Parathyroid adenoma (tissue), 2 donors: ENCODE results near the gene SAG.

Source experiments
- H2AFZ ChIP-seq: fragments of 300-600 bp; sonication (generic); one replicate; pipeline ENCODE4 v1.7.0; 2017; ENCODE audit warnings: antibody characterized with exemption, mild to moderate bottlenecking
- H3K27ac ChIP-seq: fragments of 300-600 bp; sonication (generic); one replicate; pipeline ENCODE4 v1.7.0; 2017
- H3K27me3 ChIP-seq: fragments of 300-600 bp; sonication (generic); one replicate; pipeline ENCODE4 v1.7.0; 2017; ENCODE audit warnings: low read length; ENCODE audit not compliant: control insufficient read depth, insufficient read depth
- H3K36me3 ChIP-seq: fragments of 300-600 bp; sonication (generic); one replicate; pipeline ENCODE4 v1.7.0; 2017; ENCODE audit warnings: low read length; ENCODE audit not compliant: control insufficient read depth, insufficient read depth
- H3K4me1 ChIP-seq: fragments of 300-600 bp; sonication (generic); one replicate; pipeline ENCODE4 v1.7.0; 2017; ENCODE audit warnings: control low read depth
- H3K4me2 ChIP-seq: fragments of 300-600 bp; sonication (generic); one replicate; pipeline ENCODE4 v1.7.0; 2017; ENCODE audit warnings: low read length
- H3K4me3 ChIP-seq: fragments of 300-600 bp; sonication (generic); one replicate; pipeline ENCODE4 v1.7.0; 2017; ENCODE audit warnings: low read depth, low read length
- H3K79me2 ChIP-seq: fragments of 300-600 bp; sonication (generic); one replicate; pipeline ENCODE4 v1.7.0; 2017; ENCODE audit warnings: control low read depth
- H3K9ac ChIP-seq: fragments of 300-600 bp; sonication (generic); one replicate; pipeline ENCODE4 v1.7.0; 2017; ENCODE audit warnings: mild to moderate bottlenecking
- H3K9me3 ChIP-seq: fragments of 300-600 bp; sonication (generic); one replicate; pipeline ENCODE4 v1.7.0; 2017; ENCODE audit warnings: low read length; ENCODE audit not compliant: control insufficient read depth
- TF ChIP-seq, protein P1 (sequence below): fragments of 300-600 bp; sonication (generic); IDR thresholded peaks from one replicate; pipeline ENCODE4 v1.7.0; 2017; ENCODE audit warnings: antibody characterized with exemption, mild to moderate bottlenecking
- donor health status: primary hyperparathyroidism.

SAG gene

DNA sequence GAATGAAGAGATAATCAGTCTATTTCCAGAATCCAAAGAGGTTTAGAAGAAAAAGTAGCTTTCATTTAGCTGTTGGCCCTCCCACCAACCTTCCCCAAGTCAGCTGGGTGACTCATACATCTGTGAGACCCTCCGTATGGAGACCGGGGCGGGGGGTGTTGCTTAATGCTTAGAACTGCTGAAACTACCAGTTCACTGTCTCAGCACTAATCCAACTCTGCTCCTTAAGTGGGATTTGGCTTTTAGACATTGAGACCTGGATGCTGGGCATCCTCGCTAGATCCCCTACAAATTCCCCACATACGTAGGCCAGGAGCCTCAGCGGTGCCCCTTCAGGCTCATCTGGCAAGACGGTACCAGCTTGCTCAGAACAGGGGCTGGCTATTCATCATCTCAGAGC, at the start of gene SAG:
SAG (plus strand) TSS at position 252 of the 400 bp plus-strand sequence. CDS start 1,374 bp downstream, outside the sequence.
- Histone ChIP-seq H3K4me2 (no peak within 1 kb of the TSS), H3K27ac (no peak within 1 kb of the TSS), H3K9ac (no peak within 1 kb of the TSS), H3K4me1 (no peaks in the 10 kb centered on the region), H3K9me3 (no peaks in the 10 kb centered on the region), H3K4me3 (no peak within 1 kb of the TSS), H3K36me3 (no peaks in the 10 kb centered on the region), H3K27me3 (no peaks in the 10 kb centered on the region), H2AFZ (no peak within 1 kb of the TSS), H3K79me2 (no peaks in the 10 kb centered on the region)
- TF ChIP-seq, protein P1, sequence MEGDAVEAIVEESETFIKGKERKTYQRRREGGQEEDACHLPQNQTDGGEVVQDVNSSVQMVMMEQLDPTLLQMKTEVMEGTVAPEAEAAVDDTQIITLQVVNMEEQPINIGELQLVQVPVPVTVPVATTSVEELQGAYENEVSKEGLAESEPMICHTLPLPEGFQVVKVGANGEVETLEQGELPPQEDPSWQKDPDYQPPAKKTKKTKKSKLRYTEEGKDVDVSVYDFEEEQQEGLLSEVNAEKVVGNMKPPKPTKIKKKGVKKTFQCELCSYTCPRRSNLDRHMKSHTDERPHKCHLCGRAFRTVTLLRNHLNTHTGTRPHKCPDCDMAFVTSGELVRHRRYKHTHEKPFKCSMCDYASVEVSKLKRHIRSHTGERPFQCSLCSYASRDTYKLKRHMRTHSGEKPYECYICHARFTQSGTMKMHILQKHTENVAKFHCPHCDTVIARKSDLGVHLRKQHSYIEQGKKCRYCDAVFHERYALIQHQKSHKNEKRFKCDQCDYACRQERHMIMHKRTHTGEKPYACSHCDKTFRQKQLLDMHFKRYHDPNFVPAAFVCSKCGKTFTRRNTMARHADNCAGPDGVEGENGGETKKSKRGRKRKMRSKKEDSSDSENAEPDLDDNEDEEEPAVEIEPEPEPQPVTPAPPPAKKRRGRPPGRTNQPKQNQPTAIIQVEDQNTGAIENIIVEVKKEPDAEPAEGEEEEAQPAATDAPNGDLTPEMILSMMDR, result no peak

DNA sequence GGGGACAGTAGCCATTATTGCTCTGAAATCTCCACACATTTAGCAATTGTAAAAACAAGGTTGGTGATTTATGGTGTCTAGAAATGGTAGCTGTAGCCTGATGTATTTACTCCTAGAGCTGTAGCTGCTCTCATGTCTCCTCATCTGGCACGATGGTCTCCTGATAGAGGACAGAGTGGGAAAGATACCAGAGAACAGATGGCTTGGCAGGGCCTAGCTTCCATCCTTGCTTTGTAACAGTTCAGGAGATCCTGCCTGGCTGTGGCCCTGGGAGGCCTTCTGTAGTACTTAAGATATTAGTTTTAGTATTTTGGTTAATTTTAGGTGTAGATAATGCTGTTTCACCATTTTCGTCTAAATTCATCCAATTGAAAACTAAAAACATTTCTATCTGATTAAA, 49.4 kb upstream of the SAG start:
- no peaks in the 10 kb centered on the region for H3K27me3 ChIP-seq
- no peaks in the 10 kb centered on the region for H3K4me1 ChIP-seq
- H3K9ac ChIP-seq, result no peak overlapping the region
- no peaks in the 10 kb centered on the region for H3K9me3 ChIP-seq
- H3K4me2 ChIP-seq, result no peak overlapping the region
- H3K27ac ChIP-seq, result no peak overlapping the region
- H2AFZ ChIP-seq, result no peak overlapping the region
- no peak overlapping the region for H3K4me3 ChIP-seq
- H3K36me3 ChIP-seq, result no peaks in the 10 kb centered on the region
- H3K79me2 ChIP-seq, result peaks cover 23% of the 10 kb centered on the region
- TF ChIP-seq, protein P1, result no peak

DNA sequence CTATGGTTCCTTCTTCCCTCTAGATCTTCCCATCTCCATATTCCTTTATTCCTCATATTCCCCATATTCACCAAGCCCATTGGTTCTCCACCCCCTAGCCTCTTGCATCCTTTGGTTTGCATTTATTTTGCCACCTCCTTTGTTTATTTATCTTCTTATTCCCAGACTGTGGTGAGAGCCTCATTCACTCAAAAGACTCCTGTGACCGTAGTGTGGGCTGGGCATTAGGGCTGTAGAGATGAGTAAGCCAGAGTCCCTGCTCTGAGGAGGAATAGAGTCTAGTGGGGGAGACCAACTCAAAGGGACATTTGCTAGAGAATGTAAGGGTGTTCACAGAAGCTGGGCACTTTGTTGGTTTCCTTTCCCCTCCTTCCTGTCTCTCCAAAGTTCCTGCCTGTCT, 47.9 kb upstream of the SAG start:
- no peaks in the 10 kb centered on the region for H3K36me3 ChIP-seq
- no peak overlapping the region for H3K27ac ChIP-seq
- peaks cover 21% of the 10 kb centered on the region for H3K79me2 ChIP-seq
- H3K9me3 ChIP-seq, result no peaks in the 10 kb centered on the region
- H3K4me2 ChIP-seq, result no peak overlapping the region
- H3K9ac ChIP-seq, result no peak overlapping the region
- no peak overlapping the region for H2AFZ ChIP-seq
- no peaks in the 10 kb centered on the region for H3K27me3 ChIP-seq
- no peaks in the 10 kb centered on the region for H3K4me1 ChIP-seq
- TF ChIP-seq, protein P1, result no peak
- no peak overlapping the region for H3K4me3 ChIP-seq

DNA sequence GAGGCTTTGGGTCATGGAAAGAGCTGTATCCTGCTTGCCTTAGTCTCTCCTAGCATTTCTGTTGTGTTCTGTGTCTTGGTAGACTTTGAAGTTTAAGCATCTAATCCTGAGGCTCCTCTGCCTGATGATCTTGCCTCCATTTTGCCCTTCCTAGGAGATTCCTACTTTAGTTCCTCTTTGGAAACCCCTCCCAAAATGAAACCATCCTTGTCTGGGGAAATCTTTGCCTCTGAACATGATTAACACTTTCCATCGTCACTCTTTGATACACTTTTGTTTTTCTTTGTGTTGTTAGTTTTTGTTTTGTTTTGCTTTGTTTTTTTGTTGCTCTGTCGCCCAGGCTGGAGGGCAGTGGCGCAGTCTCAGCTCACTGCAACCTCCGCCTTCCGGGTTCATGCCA, 47.0 kb upstream of the SAG start:
- no peaks in the 10 kb centered on the region for H3K9me3 ChIP-seq
- no peaks in the 10 kb centered on the region for H3K36me3 ChIP-seq
- no peak overlapping the region for H3K27ac ChIP-seq
- H2AFZ ChIP-seq, result no peak overlapping the region
- TF ChIP-seq, protein P1, result no peak
- no peak overlapping the region for H3K9ac ChIP-seq
- H3K79me2 ChIP-seq, result peaks cover 21% of the 10 kb centered on the region
- no peaks in the 10 kb centered on the region for H3K4me1 ChIP-seq
- no peaks in the 10 kb centered on the region for H3K27me3 ChIP-seq
- no peak overlapping the region for H3K4me2 ChIP-seq
- no peak overlapping the region for H3K4me3 ChIP-seq

DNA sequence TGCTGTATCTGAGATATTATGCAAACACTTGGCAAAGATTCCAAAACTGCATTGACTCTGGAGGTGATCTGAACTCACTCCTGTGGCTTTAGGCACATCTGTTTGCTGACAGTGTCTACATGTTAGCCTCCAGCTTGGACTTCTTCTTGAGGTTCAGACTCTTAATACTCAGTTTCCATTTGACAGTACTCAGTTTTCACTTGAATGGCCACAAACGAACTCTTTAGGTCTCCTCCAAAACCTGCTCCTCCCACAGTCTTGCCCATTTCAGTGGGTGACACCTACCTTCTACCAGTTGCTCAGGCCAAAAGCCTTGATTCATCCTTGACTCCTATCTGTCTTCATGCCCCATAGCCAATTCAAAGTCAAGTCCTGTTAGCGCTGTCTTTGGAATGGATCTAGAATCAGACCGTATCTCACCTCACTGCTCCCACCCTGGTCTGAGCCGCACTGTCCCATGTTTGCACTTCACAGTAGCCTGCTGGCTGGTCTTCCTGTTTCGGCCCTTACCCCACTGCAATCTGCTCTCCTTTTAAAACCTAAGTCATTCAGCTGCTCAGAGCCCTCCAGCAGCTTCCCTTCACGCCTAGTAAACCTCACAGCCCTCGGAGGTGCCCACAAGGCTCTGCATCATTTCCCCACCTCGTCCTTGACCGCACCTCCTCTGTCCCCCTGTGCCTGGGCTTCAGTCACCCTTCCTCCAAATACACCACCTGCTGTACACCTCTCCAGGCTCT, 45.6 kb upstream of the SAG start:
- H3K4me1 ChIP-seq, result no peaks in the 10 kb centered on the region
- no peaks in the 10 kb centered on the region for H3K36me3 ChIP-seq
- H3K4me3 ChIP-seq, result no peak overlapping the region
- no peaks in the 10 kb centered on the region for H3K9me3 ChIP-seq
- TF ChIP-seq, protein P1, result no peak
- no peak overlapping the region for H3K9ac ChIP-seq
- H2AFZ ChIP-seq, result no peak overlapping the region
- H3K27ac ChIP-seq, result no peak overlapping the region
- H3K4me2 ChIP-seq, result no peak overlapping the region
- peaks cover 21% of the 10 kb centered on the region for H3K79me2 ChIP-seq
- H3K27me3 ChIP-seq, result no peaks in the 10 kb centered on the region
